HepG2 (cell line): ENCODE results near the gene CREB3. TPM values are rescaled to one million over a fixed set of nuclear protein-coding genes. Genes with fewer than 3 reads are reported as not detected.

ENCODE experiments used
- AGO1 ChIP-seq: fragments of 200-400 bp; formaldehyde crosslinking; IDR thresholded peaks from 2 replicates; pipeline ENCODE4 v1.6.1; 2017; ENCODE audit warnings: mild to moderate bottlenecking, low read depth, low read length, moderate library complexity; ENCODE audit not compliant: poor library complexity, severe bottlenecking
- CAMTA2 ChIP-seq: sonication (generic); formaldehyde crosslinking; IDR thresholded peaks from 2 replicates; pipeline ENCODE4 v1.4.0; 2020; ENCODE audit warnings: mild to moderate bottlenecking, missing genetic modification reagents, borderline replicate concordance
- HOXA5 ChIP-seq: sonication (generic); formaldehyde crosslinking; IDR thresholded peaks from 2 replicates; pipeline ENCODE4 v1.4.0; 2020; ENCODE audit warnings: missing genetic modification reagents
- MAFF ChIP-seq: IDR thresholded peaks from 2 replicates; pipeline ENCODE4 v1.6.1; 2011; ENCODE audit warnings: low read depth, low read length, improper control_type of control experiment
- MIXL1 ChIP-seq: IDR thresholded peaks from 2 replicates; pipeline ENCODE4 v1.6.1; 2016
- MXD1 ChIP-seq: sonication (generic); formaldehyde crosslinking; IDR thresholded peaks from 2 replicates; pipeline ENCODE4 v1.4.0; 2020; ENCODE audit warnings: mild to moderate bottlenecking, missing genetic modification reagents
- NFYC ChIP-seq: IDR thresholded peaks from 2 replicates; pipeline ENCODE4 v1.6.1; 2016; ENCODE audit warnings: missing genetic modification reagents, missing compliant biosample characterization
- NKX3-1 ChIP-seq: sonication (generic); formaldehyde crosslinking; IDR thresholded peaks from 2 replicates; pipeline ENCODE4 v1.5.0; 2020; ENCODE audit warnings: missing genetic modification reagents
- SAP130 ChIP-seq: IDR thresholded peaks from 2 replicates; pipeline ENCODE4 v1.6.1; 2016; ENCODE audit warnings: low read depth
- SMAD3 ChIP-seq: sonication (generic); formaldehyde crosslinking; IDR thresholded peaks from 2 replicates; pipeline ENCODE4 v1.4.0; 2020; ENCODE audit warnings: missing genetic modification reagents
- TFDP2 ChIP-seq: sonication (generic); formaldehyde crosslinking; IDR thresholded peaks from 2 replicates; pipeline ENCODE4 v1.4.0; 2020; ENCODE audit warnings: missing genetic modification reagents
- YEATS2 ChIP-seq: sonication (generic); formaldehyde crosslinking; IDR thresholded peaks from 2 replicates; pipeline ENCODE4 v1.4.0; 2020; ENCODE audit warnings: missing genetic modification reagents, borderline replicate concordance
- ZBTB40 ChIP-seq, 2 experiments: fragments of 450-650 bp in 1 of 2; sonication (generic) in 1 of 2; formaldehyde crosslinking in 1 of 2; IDR thresholded peaks; 2 replicates each; pipeline versions ENCODE4 v1.6.1 to v1.8.0; 2016 to 2022; ENCODE audit warnings: antibody characterized with exemption in 1 of 2, mild to moderate bottlenecking in 1 of 2, missing genetic modification reagents in 1 of 2
- ZBTB43 ChIP-seq: sonication (generic); formaldehyde crosslinking; conservative IDR thresholded peaks from 2 replicates; pipeline ENCODE4 v1.4.0; 2020; ENCODE audit warnings: missing genetic modification reagents
- ZNF136 ChIP-seq: sonication (generic); formaldehyde crosslinking; IDR thresholded peaks from 2 replicates; pipeline ENCODE4 v1.8.1; 2022; ENCODE audit warnings: low read depth, mild to moderate bottlenecking, moderate library complexity, missing genetic modification reagents
- ZNF17 ChIP-seq: sonication (generic); formaldehyde crosslinking; IDR thresholded peaks from 2 replicates; pipeline ENCODE4 v1.5.0; 2020; ENCODE audit warnings: mild to moderate bottlenecking, missing genetic modification reagents
- polyA plus RNA-seq, 8 experiments: library from polyadenylated mRNA; depleted of rRNA in 3 of 8; stranded (reverse) in 7 of 8; unstranded in 1 of 8; fragments of >200 nt; fragmentation: Illumina TruSeq in 4 of 8; extraction: Trizol in 4 of 8; gene quantifications; 2 replicates each; pipeline versions ENCODE4 v1.2.1 to v1.2.3, GENCODE V29; 2011 to 2016; ENCODE audit warnings: low read depth in 4 of 8, missing spikeins in 1 of 8, mixed read lengths in 1 of 8; ENCODE audit not compliant: insufficient read depth in 1 of 8
- total RNA-seq, 5 experiments: library from RNA; depleted of rRNA; stranded (reverse); fragments of >200 nt; fragmentation: Illumina TruSeq; extraction: Trizol; gene quantifications; 2 replicates each; pipeline ENCODE4 v1.2.3, GENCODE V29; 2016; ENCODE audit warnings: low read depth in 1 of 5

The CREB3 gene
- total and polyA plus RNA-seq, 2 of the 13 experiments (the other 11 are each of a cell fraction or from before 2014, with no cell fraction given): 11.1 to 34.2 TPM

- no peak for TF ChIP-seq CAMTA2
- TF ChIP-seq MAFF: no peak
- TF ChIP-seq ZNF136 (CRISPR knock-in tag): peak; percentile 85
- peak; percentile 38; the same call in 1 of the 2 replicates for TF ChIP-seq ZBTB40 (IDR thresholded peaks at IDR 0.05)
- TF ChIP-seq ZBTB40 (CRISPR knock-in tag; IDR thresholded peaks at IDR 0.05): peak; percentile 72; the same call in 1 of the 2 replicates
- TF ChIP-seq MXD1 (CRISPR knock-in tag): peak; percentile 49
- TF ChIP-seq TFDP2 (CRISPR knock-in tag): peak; percentile 89
- no peak for TF ChIP-seq HOXA5
- no peak for TF ChIP-seq NKX3-1 (CRISPR knock-in tag)
- peak; percentile 65 for TF ChIP-seq AGO1
- TF ChIP-seq ZBTB43 (CRISPR knock-in tag): peak; percentile 64; the same call in 1 of the 2 replicates
- no peak; the same call in 1 of the 2 replicates for TF ChIP-seq MIXL1 (CRISPR knock-in tag)
- TF ChIP-seq ZNF17 (CRISPR knock-in tag): no peak
- peak; percentile 96 for TF ChIP-seq SAP130 (CRISPR knock-in tag)
- TF ChIP-seq NFYC: 0 out of 2 replicates have a peak, but pooled peaks have one; percentile 51
- TF ChIP-seq SMAD3 (CRISPR knock-in tag): peak; percentile 88
- peak; percentile 90 for TF ChIP-seq YEATS2 (CRISPR knock-in tag)
Measured at GRCh38 chr9:35732185-35732799, at the start of gene CREB3, which contains the start of gene TLN1 (continued).
